GM04503 (cell line): ENCODE results near the gene FBXL7.

Experiments
- DNase-seq: peaks from one replicate; pipeline ENCODE4 v3.0.0-alpha.2; 2012; ENCODE audit warnings: low read depth

The FBXL7 gene

DNA sequence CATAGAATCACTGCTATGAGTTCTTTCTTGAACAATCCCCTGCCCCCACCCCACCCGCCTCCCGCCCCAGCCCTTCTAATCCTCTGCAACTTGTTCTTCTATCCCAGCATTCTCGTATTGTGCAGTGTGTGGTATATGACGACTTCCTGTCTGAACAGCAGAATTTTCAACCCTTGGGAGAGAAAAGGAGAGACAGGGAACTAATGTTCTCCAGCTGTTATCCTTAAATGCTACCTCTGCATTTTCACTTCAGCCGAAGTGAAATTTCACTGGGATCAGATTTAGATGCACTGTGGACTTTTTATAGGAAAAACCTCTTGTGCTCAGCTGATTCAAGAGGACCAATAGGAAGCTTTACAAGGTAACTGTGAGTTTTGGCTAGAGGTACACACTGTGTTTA lies 2.2 kb downstream of the FBXL7 start:
- DNase-seq, result no peak

DNA sequence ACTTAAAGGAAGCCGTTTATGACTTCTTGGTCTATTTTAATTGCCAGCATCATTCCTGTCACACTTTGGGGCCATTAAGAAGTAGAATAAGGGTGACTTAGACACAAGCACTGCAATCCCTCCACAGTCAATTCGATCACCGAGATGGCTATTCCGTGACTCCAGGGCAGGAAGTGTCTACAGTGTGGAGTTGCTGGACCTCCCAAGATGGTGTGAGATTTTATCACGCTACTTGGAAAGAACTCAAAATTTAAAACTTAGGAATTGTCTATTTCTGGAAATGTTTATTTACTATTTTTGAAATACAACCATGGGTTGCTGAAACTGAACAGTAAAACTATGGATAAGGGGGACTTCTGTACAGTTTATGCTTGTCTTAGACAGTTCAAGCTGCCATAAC lies 6.2 kb downstream of the FBXL7 start:
- DNase-seq, result no peak

DNA sequence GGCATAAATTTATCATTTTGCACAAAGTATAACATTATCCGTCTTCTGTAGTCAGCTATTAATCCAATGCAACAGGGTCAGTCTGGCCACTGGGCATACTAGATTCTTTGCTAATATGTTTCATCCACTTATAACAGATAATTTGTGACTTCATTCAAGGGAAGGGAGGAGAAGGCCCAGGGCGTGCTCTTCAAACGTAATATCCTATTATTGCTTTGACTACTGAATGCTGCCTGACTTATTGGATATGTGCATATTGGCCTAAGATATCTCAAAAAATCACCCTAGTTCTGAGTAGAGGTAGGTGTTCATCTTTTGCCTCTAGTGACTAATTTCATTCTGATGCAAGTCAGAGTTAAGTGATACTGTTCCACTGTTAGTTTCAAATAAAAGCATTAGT lies 6.9 kb downstream of the FBXL7 start:
- DNase-seq, result no peak

DNA sequence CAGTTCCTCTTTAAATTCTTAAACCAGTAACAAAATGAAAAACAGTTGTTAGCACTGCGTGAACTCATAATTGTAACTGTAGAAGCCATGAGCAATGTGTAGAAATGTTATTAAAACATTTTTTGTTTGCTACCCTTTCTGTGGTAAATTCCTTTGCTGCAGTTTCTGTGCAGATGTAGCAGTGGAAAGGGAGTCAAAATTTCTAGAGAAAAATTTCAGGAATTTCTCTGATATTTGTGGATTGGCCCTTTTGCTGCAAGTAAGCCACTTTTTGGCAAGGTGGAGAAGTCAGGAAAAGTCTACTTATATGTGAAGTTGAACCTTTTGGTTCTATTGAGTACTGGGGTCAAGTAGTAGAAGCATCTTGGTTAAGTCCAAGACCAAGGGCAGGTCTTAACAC lies 10.1 kb downstream of the FBXL7 start:
- peak; percentile 81 for DNase-seq

DNA sequence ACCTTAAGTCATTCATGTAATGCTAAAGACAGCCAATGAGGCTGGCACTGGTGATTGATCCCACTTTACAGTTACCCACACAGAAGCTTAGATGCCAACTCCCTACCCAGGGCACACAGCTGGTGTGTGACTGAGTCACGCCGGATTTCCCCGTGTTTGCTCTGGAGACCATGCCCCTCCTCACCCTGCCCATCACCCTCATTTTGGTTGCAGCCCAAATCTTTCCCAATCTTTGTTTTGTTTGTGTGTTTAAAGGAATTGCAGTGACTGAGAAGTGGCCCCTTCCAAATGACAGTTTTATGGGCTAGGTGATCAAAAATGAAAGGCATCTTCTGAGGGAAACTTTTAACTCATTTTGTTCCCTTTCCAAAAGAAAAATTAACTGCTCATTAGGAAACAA lies 10.9 kb downstream of the FBXL7 start:
- peak; percentile 80 for DNase-seq

DNA sequence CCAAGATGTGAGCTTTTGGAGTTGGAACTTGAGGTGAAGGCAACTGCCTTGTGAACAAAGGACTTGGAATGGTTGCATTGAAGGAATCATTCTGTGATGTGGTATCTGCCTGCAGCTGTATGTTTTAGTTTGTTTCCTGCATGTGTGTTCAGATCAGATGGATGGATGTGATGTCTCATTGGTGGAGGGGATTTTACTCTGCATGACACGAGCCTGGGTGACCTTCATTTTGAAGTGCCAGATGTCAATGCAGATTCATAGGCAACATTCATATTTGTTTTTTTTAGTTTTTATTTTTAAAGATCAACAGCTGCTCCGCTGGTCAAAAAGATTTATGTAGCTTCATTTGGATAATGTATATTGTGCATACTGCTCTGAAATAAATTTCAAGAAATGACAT lies 13.5 kb downstream of the FBXL7 start:
- no peak for DNase-seq

DNA sequence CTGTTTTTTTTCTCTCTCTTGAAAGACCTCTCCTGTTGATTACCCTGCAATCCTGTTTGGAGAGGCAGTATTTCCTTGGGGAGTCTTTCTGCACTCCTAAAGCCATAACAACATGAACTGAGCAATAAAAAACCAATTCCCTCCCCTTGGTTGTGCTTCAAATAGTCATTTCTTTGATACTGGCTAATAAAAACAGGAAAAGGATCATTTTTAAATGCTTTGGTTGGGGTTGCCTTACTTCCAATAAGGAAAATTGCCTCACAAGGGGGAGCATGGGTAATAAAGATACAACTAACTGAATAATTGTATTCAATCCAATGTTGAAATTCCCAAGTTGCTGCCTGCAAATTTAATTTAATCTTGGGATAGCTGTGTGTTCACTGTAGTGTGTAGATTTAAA lies 13.9 kb downstream of the FBXL7 start:
- no peak for DNase-seq

DNA sequence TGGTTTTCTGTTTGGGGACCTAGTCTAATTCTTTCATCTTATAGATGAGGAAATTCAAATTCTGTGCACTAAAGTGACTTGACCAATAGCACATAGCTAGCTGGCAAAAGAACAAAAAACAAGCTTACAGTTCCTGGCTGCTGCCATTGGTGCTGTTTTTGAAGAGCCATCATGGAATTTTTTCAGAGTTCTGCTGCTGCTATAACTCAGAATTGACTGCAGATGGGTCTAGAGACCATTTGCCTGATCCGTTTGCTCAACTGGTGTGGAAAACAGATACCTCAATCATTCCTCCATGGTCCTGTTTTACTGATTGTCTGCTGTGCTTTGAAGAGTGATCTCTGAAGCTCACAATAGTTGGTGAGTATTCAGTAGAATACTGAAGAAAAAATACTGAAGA lies 15.2 kb downstream of the FBXL7 start:
- DNase-seq, result no peak

DNA sequence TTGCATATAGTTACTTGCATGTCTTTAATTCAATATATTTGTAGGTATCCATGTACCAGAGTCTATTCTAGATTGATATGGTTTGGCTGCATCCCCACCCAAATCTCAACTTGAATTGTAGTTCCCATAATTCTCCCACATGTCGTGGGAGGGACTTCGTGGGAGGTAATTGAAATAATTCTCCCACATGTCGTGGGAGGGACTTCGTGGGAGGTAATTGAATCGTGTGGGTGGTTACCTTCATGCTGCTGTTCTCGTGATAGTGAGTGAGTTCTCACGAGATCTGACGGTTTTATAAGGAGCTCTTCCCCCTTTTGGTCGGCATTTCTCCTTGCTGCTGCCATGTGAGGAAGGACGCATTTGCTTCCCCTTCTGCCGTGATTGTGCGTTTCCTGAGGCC lies 16.5 kb downstream of the FBXL7 start:
- no peak for DNase-seq

DNA sequence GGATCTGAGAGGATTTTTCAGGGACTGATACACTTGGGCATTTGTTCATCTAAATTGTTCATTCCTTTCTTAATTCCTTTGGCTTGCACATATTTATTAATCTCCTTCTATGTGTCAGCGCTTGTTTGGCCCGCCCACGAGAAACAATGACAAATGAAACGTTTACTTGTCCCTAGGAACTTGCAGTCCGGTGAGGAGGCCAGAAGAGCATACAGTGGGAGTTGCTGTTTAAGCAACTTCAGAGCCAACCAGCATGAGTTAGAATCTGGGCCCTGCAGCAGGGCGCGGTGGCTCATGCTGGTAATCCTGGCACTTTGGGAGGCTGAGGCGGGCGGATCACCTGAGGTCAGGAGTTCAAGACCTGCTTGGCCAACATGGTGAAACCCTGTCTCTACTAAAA lies 18.8 kb downstream of the FBXL7 start:
- DNase-seq, result no peak

DNA sequence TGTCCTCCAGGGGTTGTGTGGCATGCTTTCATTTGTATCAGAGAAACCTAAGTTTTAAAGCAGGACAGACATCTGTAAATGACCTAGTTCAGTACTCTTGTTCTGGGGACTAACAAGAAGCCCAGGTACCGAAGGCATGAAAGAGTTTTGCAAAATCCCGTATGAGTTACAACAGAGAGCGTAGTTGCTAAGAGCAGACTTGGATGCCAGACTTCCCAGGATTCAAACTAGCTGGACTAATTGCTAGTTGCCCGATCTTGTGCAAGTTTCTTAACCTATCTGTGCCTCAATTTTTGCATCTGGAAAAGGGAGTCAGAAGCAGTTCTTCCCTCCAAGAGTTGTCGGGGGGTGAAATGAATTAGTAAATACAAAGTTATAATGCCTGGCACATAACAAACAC lies 20.9 kb downstream of the FBXL7 start:
- no peak for DNase-seq

DNA sequence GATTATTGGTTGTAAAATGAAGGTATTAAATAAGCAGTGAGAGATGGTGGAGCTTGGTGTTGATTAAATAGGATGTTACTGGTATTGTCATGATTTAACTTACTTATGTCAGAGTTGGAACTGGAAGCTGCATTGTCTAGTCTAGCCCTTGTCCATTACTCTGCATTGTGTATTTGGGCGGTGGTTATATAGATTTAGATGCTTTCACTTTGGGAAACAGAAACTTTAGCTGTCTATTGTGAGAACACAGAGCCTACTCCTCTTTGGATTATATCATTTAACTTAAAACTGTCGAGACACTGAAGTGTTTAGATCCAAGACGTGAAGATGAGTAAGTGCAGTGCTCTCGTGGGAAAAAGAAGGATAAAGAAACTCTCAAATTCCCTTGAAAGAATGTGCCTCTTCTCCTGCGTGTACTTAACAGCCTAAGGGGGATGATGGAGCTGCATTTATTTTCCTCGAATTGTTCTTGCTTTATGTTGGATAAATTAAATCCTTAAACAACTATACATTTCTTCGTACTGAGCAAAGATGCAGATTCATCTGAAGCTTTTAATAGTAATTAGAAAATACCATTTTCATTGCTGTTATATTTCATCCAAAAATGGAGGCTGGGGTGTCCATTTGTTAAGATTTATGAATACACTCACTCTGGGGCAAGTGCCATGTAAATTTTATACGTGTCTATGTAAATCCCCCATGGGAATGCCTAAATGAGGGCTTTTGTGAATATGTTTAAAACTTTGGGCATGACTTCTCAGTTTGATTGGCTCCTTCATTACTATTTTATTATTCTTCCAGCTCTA lies 21.6 kb downstream of the FBXL7 start:
- DNase-seq, result no peak

DNA sequence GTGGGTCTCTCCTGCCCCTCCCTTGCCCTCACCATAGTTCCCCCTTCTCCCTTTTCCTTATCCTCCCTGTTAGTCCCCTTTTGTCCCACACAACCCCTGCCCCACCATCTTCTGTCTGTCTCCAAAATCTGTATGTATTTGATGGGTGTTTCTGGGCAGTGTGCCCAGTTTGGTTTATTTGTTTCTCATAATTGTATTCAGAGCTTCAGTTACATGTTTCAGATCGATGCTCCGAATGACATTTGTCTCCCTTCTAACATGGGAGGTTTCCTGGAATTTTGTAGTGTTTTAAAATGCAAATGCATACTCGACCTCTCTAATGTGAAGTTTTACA lies 22.2 kb downstream of the FBXL7 start:
- DNase-seq, result no peak

DNA sequence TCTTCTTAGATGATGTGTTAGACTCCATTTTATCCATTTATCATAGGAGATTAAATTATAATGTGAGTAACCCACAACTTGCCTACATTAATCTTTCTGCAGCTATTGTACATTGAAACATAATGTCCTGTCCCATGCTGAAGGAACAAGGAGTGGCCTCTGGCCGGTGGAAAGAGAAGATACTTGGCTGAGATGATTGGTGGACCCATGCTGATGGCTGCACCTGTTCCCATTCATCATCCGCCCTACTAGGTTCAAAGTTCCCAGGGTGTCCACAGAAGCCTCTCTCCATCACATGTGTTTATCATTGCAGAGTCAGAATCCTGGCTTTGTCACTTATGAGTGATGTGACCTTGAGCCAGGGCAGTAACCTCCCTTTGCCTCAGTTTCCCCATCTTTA lies 24.7 kb downstream of the FBXL7 start:
- DNase-seq, result no peak

DNA sequence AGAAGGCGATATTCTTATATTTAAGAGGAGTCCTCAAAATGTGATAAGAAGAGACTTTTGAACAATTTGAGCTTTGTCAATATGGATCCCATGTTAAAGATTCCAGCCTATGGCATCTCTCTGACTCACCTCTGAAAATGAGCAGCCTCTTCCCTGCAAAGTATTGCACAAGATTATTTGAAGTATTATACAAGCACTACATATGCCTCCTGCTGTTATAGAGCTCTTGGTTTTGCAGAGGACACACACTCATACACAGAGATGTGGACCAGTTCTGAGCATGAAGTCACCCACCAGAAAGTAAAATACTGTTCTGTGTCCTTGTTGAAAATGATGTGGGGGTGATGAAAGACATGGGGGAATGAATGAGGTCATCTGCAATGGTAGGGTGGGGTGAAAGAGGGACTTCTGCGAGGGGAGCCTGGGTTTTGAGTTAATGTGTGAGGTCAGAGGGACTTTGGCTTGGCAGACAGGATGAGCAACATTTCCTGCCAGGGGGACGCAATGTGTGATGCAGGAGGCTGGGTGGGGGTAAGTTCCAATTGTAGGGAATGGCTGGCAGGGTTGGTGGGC lies 25.8 kb downstream of the FBXL7 start:
- DNase-seq, result no peak

DNA sequence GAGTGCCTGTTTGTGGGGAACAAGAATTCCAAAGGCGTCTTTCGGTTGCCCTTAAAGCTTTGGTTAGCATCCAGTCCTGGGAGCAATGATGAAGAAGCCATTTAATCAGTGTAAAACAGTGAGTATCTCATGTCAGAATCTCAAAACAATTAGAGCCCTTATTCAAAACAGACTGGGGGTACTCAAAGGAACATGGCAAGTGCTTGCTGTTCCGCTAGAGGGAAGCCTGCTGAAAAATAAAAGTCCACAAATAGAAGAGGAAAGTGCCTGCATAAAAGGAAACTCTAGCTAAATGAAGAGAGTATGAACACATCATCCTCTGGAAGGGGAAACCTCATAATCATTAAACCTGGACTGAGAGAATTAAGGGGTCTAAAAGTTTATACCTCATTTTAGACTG lies 26.4 kb downstream of the FBXL7 start:
- no peak for DNase-seq

DNA sequence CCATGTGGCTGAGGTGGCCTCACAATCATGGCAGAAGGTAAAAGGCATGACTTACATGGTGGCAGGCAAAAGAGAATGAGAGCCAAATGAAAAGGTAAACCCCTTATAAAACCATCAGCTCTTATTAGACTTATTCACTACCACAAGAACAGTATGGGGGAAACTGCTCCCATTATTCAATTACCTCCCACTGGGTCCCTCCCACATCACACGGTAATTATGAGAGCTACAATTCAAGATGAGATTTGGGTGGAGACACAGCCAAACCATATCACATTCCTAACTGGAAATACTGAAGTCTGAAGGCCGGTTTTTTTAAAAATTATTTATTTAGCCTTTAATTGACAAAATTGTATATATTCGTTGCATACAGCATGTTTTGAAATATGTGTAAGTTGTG lies 28.5 kb downstream of the FBXL7 start:
- DNase-seq, result no peak

DNA sequence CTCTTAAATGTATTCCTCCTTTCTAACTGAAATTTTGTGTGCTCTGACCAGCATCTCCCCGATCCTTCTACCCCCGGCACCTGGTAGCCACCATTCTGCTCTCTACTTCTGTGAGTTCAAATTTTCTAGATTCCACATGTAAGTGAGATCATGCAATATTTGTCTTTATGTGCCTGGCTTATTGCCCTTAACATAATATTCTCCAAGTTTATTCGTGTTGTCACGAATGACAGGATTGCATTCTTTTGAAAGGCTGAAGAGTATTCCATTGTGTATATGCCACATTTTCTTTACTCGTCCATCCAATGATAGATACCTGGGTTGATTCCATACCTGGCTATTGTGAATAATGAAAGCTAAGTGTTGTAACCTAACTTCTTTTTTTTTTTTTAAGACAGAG lies 29.0 kb downstream of the FBXL7 start:
- no peak for DNase-seq

DNA sequence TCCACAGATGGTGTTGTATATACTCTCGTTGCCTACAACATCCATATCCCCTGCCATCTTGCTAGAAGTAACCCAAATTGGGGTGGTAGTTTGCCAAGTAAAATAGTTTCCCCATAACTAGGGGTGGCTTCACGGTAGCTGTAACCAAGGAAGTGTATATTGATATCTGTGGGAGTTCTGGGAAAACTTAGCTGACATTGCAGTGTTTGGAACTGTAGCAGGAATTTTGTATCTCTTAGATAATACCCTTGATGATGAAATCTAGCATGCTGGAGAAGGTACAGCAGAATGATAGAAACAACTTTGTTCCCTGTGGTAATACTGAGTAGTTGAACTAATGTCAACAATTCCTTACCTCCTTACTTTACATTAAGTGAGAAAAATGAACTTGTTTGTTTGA lies 29.8 kb downstream of the FBXL7 start:
- no peak for DNase-seq

DNA sequence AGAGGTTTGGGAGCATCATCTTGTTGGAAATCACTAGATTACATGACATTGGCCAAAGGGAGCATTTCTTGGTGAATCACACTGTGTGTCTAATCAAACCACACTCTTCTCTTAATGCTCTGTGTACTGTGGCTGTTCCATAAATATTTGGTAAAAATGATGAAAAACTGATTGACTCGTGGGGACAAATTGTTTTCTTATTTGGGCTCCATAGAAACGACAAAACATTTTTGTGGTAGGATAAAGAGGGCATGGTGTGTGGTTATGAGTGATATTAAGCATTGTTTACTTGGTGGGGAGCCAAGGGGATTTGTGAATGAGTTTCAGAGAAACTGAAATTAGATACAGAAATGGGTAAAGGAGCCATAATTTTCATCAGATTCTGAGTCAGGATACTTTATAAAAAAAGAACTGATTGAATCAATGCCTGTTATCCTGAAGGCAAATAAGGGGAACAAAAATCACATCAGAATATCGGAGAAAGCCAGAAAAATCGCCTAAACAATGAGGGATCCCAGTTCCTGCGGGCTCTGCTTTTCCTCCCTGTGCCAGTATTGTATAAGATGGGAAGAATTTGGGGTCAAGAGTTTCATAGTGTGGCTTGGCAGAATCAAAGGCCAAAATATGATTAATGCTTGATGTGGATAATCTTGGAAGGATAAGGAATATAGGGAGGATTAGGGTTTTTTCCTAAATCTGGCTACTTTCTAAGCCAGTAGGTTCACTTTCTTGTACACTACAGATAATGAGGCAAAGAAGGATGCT lies 33.3 kb downstream of the FBXL7 start:
- peak; percentile 84 for DNase-seq

DNA sequence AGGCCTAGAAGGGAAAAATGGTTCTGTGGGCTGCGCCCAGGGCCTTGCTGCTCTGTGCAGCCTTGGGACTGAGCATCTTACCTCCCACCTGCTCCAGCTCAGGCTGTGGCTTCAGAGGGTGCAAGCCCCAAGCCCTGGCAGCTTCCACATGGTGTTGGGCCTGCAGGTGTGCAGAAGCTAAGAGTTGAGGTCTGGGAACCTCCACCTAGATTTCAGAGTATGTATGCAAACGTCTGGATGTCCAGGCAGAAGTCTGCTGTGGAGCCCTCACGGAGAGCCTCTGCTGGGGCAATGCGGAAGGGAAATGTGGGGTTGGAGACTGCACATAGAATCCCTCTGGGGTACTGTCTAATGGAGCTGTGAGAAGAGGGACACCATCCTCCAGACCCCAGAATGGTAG lies 36.0 kb downstream of the FBXL7 start:
- DNase-seq, result no peak

DNA sequence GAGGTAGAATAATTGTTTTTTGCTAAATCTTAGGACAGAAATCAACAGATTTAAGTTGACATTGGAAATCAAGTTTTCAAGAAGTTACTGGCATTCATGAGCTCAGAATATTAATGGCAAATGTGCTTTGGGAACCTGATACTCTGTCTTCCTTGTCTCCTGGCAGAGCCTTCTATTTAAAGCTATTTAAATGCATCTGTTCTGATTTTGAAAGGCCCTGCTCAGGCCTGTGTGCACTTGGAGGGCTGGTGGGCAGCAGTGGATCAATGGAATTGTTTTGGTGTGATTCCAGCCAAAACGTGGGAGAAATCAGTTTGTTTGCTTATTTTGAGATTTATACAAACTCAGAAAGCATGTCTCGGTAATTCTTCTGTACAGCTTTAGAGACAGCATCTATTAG lies 38.5 kb downstream of the FBXL7 start:
- no peak for DNase-seq

DNA sequence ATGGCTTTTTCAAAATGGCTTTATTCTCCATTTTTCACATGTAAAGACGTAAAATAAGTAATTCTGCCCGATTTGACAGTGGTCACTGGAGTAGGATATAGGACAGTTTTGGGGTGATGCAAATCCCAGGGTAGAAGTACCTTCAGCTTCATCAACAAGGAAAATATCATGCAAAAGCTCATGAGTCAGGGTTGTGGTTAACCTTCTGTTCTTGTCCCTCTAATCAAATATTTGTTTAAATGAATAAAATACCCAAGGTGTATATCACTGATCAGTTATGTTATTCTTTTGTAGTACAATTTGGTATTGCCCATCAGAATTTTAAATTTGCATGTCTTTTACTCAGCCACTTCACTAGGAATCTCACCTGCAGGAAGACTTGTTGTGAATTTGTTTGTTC lies 40.0 kb downstream of the FBXL7 start:
- no peak for DNase-seq

DNA sequence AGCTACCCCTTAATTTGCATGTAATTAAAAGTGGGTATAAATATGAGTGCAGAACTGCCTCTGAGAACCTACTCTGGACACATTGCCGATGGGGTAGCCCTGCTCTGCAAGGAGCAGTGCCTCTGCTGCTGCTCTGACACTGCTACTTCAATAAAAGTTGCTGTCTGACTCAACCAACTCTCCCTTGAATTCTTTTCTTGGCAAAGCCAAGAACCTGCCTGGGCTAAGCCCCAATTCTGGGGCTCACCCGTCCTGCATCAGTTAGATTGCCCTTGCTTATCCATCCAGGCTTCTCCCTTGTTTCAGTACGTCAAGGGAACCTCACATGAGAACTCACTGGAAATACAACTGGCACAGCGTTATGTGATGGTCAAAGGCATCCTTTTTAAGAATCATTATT lies 44.1 kb downstream of the FBXL7 start:
- no peak for DNase-seq
